PC-3 (cell line): ENCODE data around the gene IFI30. TPM values are rescaled to one million over a fixed set of nuclear protein-coding genes. Genes with fewer than 3 reads are reported as not detected.

ENCODE experiments used
- ATAC-seq: fragments of 200-7000 bp; cut with Tn5 transposase; 2 replicates; pipeline ENCODE4 v1.9.1; 2020; ENCODE audit warnings: mild to moderate bottlenecking, moderate library complexity
- BruUV-seq: library from RNA; stranded (reverse); fragments of 400-500 nt; replicated peaks from 2 replicates; lab custom pipeline; 2021; lab: Mats Ljungman, UMichigan
- CTCF ChIA-PET: fragments of 300-600 bp; sonication (Branson Sonifier 250); formaldehyde crosslinking; loops from one replicate; lab custom pipeline; 2022; ENCODE audit warnings: antibody characterized with exemption; lab: Charles Lee
- POLR2A ChIA-PET: fragments of 300-600 bp; sonication (Branson Sonifier 250); formaldehyde crosslinking; loops from one replicate; lab custom pipeline; 2022; ENCODE audit warnings: antibody characterized with exemption; ENCODE audit not compliant: unreplicated experiment; lab: Charles Lee
- DNase-seq: peaks from one replicate; pipeline ENCODE4 v3.0.0-alpha.2; 2015
- H2AFZ ChIP-seq: fragments of 300-600 bp; sonication (generic); 2 replicates; pipeline ENCODE4 v1.6.0; 2016; ENCODE audit warnings: antibody characterized with exemption, low read length
- H3F3A ChIP-seq: fragments of 300-600 bp; sonication (generic); one replicate; pipeline ENCODE4 v1.6.0; 2017; ENCODE audit warnings: antibody characterized with exemption, low read length, control low read depth, mild to moderate bottlenecking; ENCODE audit not compliant: unreplicated experiment
- H3K27ac ChIP-seq: fragments of 300-600 bp; sonication (generic); 2 replicates; pipeline ENCODE4 v1.5.1; 2016; ENCODE audit warnings: mild to moderate bottlenecking, low read length
- H3K27me3 ChIP-seq: fragments of 300-600 bp; sonication (generic); 2 replicates; pipeline ENCODE4 v1.6.1; 2016; ENCODE audit warnings: low read length, mixed read lengths
- H3K36me3 ChIP-seq: fragments of 300-600 bp; sonication (generic); 2 replicates; pipeline ENCODE4 v1.6.1; 2016; ENCODE audit warnings: low read depth, mixed run types, low read length, mixed read lengths
- H3K4me1 ChIP-seq: fragments of 300-600 bp; sonication (generic); 2 replicates; pipeline ENCODE4 v1.5.1; 2016; ENCODE audit warnings: low read length; ENCODE audit not compliant: insufficient read depth
- H3K4me2 ChIP-seq: fragments of 300-600 bp; sonication (generic); 2 replicates; pipeline ENCODE4 v1.6.0; 2016; ENCODE audit warnings: low read length
- H3K4me3 ChIP-seq: fragments of 300-600 bp; sonication (generic); 2 replicates; pipeline ENCODE4 v1.5.1; 2016; ENCODE audit warnings: mild to moderate bottlenecking, low read length, mixed read lengths
- H3K79me2 ChIP-seq: fragments of 300-600 bp; sonication (generic); 2 replicates; pipeline ENCODE4 v1.6.1; 2017; ENCODE audit warnings: low read length, mixed read lengths
- H3K9ac ChIP-seq: fragments of 300-600 bp; sonication (generic); 2 replicates; pipeline ENCODE4 v1.6.0; 2016; ENCODE audit warnings: mild to moderate bottlenecking, low read length
- H3K9me2 ChIP-seq: fragments of 300-600 bp; sonication (generic); replicated peaks from 2 replicates; pipeline ENCODE4 v1.6.1; 2016; ENCODE audit warnings: mixed run types, low read length, mixed read lengths
- H3K9me3 ChIP-seq: fragments of 300-600 bp; sonication (generic); 2 replicates; pipeline ENCODE4 v1.6.1; 2016; ENCODE audit warnings: low read length, mixed read lengths
- H4K20me1 ChIP-seq: fragments of 300-600 bp; sonication (generic); 2 replicates; pipeline ENCODE4 v1.6.1; 2016; ENCODE audit warnings: low read length, mixed read lengths
- EZH2 ChIP-seq: fragments of 300-600 bp; sonication (generic); IDR thresholded peaks from one replicate; pipeline ENCODE4 v1.6.1; 2017; ENCODE audit warnings: antibody characterized with exemption, mild to moderate bottlenecking, low read length; ENCODE audit not compliant: unreplicated experiment
- EZH2phosphoT487 ChIP-seq: fragments of 300-600 bp; sonication (generic); IDR thresholded peaks from 2 replicates; pipeline ENCODE4 v1.6.1; 2018; ENCODE audit warnings: mild to moderate bottlenecking, antibody characterized with exemption, low read length, borderline replicate concordance
- intact Hi-C: fragments of 100-400 bp; cut with micrococcal nuclease; formaldehyde crosslinking; loops from 2 replicates; pipeline ENCODE4 v1.9.0; 2023
- total RNA-seq: library from RNA; depleted of rRNA; stranded (reverse); fragments of >200 nt; gene quantifications from 2 replicates; pipeline ENCODE4 v1.2.3, GENCODE V29; 2014
- TF ChIP-seq, protein P1 (sequence below): fragments of 300-600 bp; sonication (generic); conservative IDR thresholded peaks from 2 replicates; pipeline ENCODE4 v1.5.1; 2017; ENCODE audit warnings: antibody characterized with exemption, low read depth, mild to moderate bottlenecking, low read length

The IFI30 gene
- total RNA-seq, 1 experiment from 2014 or later = 31.1 TPM

DNA sequence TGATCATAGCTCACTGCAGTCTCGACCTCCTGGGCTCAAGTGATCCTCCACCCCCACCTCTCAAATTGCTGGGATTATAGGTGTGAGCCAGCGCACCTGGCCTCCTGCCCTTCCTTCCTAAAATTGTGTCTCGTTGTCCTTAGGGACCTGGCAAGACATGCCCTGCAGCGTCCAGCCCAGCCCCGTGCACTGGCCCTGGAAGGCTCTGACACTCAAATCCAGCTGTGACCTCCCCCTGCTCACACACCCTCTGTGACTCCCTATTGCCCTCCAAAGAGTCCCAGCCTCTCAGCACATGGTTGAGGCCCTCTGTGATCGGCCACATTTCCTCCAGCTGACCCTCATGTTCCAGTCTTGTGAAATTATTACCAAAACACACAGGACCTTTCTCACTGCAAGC is 24.3 kb downstream of the IFI30 start:
- no peak for DNase-seq
- H3K27me3 ChIP-seq = no peaks in the 10 kb centered on the region
- H3K36me3 ChIP-seq = peaks cover 4% of the 10 kb centered on the region; the same call in 1 of the 2 replicates
- intact Hi-C loops = no loop called here
- TF ChIP-seq, protein P1, sequence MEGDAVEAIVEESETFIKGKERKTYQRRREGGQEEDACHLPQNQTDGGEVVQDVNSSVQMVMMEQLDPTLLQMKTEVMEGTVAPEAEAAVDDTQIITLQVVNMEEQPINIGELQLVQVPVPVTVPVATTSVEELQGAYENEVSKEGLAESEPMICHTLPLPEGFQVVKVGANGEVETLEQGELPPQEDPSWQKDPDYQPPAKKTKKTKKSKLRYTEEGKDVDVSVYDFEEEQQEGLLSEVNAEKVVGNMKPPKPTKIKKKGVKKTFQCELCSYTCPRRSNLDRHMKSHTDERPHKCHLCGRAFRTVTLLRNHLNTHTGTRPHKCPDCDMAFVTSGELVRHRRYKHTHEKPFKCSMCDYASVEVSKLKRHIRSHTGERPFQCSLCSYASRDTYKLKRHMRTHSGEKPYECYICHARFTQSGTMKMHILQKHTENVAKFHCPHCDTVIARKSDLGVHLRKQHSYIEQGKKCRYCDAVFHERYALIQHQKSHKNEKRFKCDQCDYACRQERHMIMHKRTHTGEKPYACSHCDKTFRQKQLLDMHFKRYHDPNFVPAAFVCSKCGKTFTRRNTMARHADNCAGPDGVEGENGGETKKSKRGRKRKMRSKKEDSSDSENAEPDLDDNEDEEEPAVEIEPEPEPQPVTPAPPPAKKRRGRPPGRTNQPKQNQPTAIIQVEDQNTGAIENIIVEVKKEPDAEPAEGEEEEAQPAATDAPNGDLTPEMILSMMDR = no peak
- no peak for TF ChIP-seq EZH2
- TF ChIP-seq EZH2phosphoT487 = no peak
- peaks cover 13% of the 10 kb centered on the region for H3K4me1 ChIP-seq
- no peak for ATAC-seq
- H3K79me2 ChIP-seq = peaks cover 22% of the 10 kb centered on the region
- POLR2A ChIA-PET = no interaction called here
- H4K20me1 ChIP-seq = no peaks in the 10 kb centered on the region
- no peak overlapping the region for H3K27ac ChIP-seq
- H3K9me2 ChIP-seq = no peaks in the 10 kb centered on the region
- BruUV-seq = no TSS peak
- CTCF ChIA-PET = no interaction called here
- H3K9ac ChIP-seq = no peak overlapping the region
- no peak overlapping the region for H3K4me2 ChIP-seq
- H3K4me3 ChIP-seq = no peak overlapping the region
- H3K9me3 ChIP-seq = no peaks in the 10 kb centered on the region
- H2AFZ ChIP-seq = no peak overlapping the region
- no peaks in the 10 kb centered on the region for H3F3A ChIP-seq

DNA sequence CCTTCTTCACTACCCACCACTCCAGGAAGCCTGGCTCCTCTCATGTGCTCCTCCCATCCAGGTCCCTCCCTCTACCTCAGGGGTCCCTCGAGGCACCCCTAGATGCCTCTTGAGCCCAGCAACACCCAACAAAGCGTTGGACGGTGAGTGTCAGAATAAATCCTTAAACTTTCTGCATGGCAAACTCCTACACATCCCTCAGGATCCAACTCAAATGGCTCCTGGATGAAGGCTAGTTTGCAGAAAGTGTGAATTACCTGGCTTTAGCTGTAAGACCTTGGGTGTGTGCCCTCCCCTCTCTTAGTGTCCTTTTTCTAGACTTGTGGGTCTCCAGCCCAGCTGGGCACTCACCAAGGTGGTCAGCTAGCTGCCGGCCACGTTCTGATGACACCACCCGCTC is 24.8 kb downstream of the IFI30 start:
- Histone ChIP-seq H3K27me3 (no peaks in the 10 kb centered on the region), H3K9ac (no peak overlapping the region), H3K9me2 (no peaks in the 10 kb centered on the region), H3K27ac (no peak overlapping the region), H3K4me2 (no peak overlapping the region), H3K4me1 (peaks cover 16% of the 10 kb centered on the region), H3K4me3 (no peak overlapping the region), H3K79me2 (peaks cover 27% of the 10 kb centered on the region), H2AFZ (no peak overlapping the region), H3K9me3 (no peaks in the 10 kb centered on the region), H4K20me1 (no peaks in the 10 kb centered on the region), H3K36me3 (peaks cover 4% of the 10 kb centered on the region; the same call in 1 of the 2 replicates), H3F3A (no peaks in the 10 kb centered on the region)
- TF ChIP-seq, protein P1 = no peak
- TF ChIP-seq EZH2phosphoT487 = no peak
- no peak for TF ChIP-seq EZH2
- no TSS peak for BruUV-seq
- intact Hi-C loops = no loop called here
- ATAC-seq (no peak), DNase-seq (no peak)
- CTCF ChIA-PET = no interaction called here
- POLR2A ChIA-PET = no interaction called here

DNA sequence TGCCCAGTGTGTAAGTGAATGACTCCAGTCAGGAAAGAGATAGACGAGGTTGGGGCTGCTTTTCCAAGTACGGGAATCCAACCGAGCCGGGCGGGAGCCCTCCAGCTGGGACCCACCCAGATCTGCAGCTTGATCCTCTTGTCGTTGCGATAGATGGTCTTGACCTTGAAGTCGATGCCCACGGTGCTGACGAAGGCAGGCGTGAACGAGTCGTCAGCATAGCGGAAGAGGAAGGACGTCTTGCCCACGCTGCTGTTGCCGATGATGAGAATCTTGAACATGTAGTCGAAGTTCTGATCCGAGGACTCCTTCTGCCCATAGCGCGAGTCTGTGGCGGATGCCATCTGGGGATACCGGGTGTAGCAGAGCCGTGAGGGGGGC is 28.8 kb downstream of the IFI30 start:
- Histone ChIP-seq H3K79me2 (peaks cover 23% of the 10 kb centered on the region), H2AFZ (no peak overlapping the region), H3K4me2 (peak overlapping the region; percentile 98), H3K4me3 (peak overlapping the region; percentile 82), H4K20me1 (no peaks in the 10 kb centered on the region), H3K9me2 (no peaks in the 10 kb centered on the region), H3K27ac (no peak overlapping the region), H3K27me3 (no peaks in the 10 kb centered on the region), H3K9me3 (no peaks in the 10 kb centered on the region), H3K4me1 (peaks cover 12% of the 10 kb centered on the region), H3F3A (no peaks in the 10 kb centered on the region), H3K9ac (no peak overlapping the region; the same call in 1 of the 2 replicates), H3K36me3 (peaks cover 4% of the 10 kb centered on the region; the same call in 1 of the 2 replicates)
- ChIA-PET CTCF (no interaction called here), POLR2A (no interaction called here)
- no peak for TF ChIP-seq EZH2
- no peak for TF ChIP-seq EZH2phosphoT487
- TF ChIP-seq, protein P1 = no peak
- DNase-seq (no peak), ATAC-seq (no peak)
- BruUV-seq = no TSS peak
- intact Hi-C loops = loop anchor here (10.0 kb wide), 2 partner anchors 122 to 212 kb away; partner anchors contain the start of genes LSM4 and SSBP4
